ENCODE measurements around the gene MRNIP. TPM values are rescaled to one million over a fixed set of nuclear protein-coding genes. Genes with fewer than 3 reads are reported as not detected.
A peak's percentile ranks its signal among the peaks of the same experiment; 100 is the strongest.

The MRNIP gene
- total and polyA plus RNA-seq, 7 experiments from 2014 or later, result 19.4 to 133 (median 40.2) TPM

GRCh38 chr5:179827680-179828079, 30.9 kb downstream of the MRNIP start:
- Mint-ChIP-seq H3K36me3 (peaks cover 7 to 50% (median 25%) of the 10 kb centered on the region in 5 donors), H3K27ac (peak overlapping the region in 7 of 9 donors; percentile 38 to 82 (median 67)), H3K4me3 (no peak overlapping the region), H3K27me3 (no peaks in the 10 kb centered on the region), H3K4me1 (peaks cover 11 to 41% (median 26%) of the 10 kb centered on the region in 7 donors), H3K9me3 (peaks cover 0 to 2% (median 0%) of the 10 kb centered on the region in 11 donors)
- no peaks in the 10 kb centered on the region for H3K27me3 ChIP-seq (ENCODE audit: control insufficient read depth in 2 of 2, insufficient read depth in 2 of 2, low read length in 2 of 2)
- peaks cover 4 to 7% of the 10 kb centered on the region in 2 donors for H3K4me1 ChIP-seq (ENCODE audit: control insufficient read depth in 2 of 2, insufficient read depth in 2 of 2, low read length in 2 of 2)
- H3K36me3 ChIP-seq (ENCODE audit: control insufficient read depth in 2 of 3, insufficient read depth in 3 of 3, low read length in 3 of 3), result peaks cover 21 to 87% (median 23%) of the 10 kb centered on the region in 3 experiments
- intact Hi-C loops (cut with micrococcal nuclease), result loop anchor here in 1 of 2 donors (10.0 kb wide), 1 partner anchor 273 kb away; the partner anchor contains the start of gene RUFY1
- CTCF ChIA-PET, result interaction anchor here (1.1 kb wide), 1 partner anchor 26 kb away, joined by 5 read pairs; no protein-coding TSS in a partner anchor
- peak; percentile 79 for ATAC-seq
- no peak overlapping the region for H3K4me3 ChIP-seq (ENCODE audit: low read length)
- POLR2A ChIA-PET, result interaction anchor here (0.6 to 1.6 kb wide), 2 partner anchors 9 to 150 kb away, joined by 3 to 6 read pairs; no protein-coding TSS in a partner anchor
- no peak overlapping the region for H3K27ac ChIP-seq (ENCODE audit: low read depth, low read length)
- no peak for DNase-seq
- H3K9me3 ChIP-seq (ENCODE audit: control insufficient read depth in 2 of 3, low read length in 3 of 3), result no peaks in the 10 kb centered on the region

GRCh38 chr5:179825655-179826182, 32.9 kb downstream of the MRNIP start:
- peak overlapping the region in 2 of 9 donors; percentile 38 to 64 for H3K27ac Mint-ChIP-seq
- H3K9me3 Mint-ChIP-seq, result peaks cover 0 to 3% (median 0%) of the 10 kb centered on the region in 11 donors
- H3K4me1 ChIP-seq (ENCODE audit: control insufficient read depth in 2 of 2, insufficient read depth in 2 of 2, low read length in 2 of 2), result peaks cover 13 to 17% of the 10 kb centered on the region in 2 donors
- no peaks in the 10 kb centered on the region for H3K27me3 Mint-ChIP-seq
- CTCF ChIA-PET, result no interaction called here
- intact Hi-C loops (cut with micrococcal nuclease), result loop anchor here in 1 of 2 donors (10.0 kb wide), 1 partner anchor 271 kb away; the partner anchor contains the start of gene RUFY1
- H3K36me3 Mint-ChIP-seq, result peaks cover 3 to 35% (median 18%) of the 10 kb centered on the region in 5 donors
- no peaks in the 10 kb centered on the region for H3K27me3 ChIP-seq (ENCODE audit: control insufficient read depth in 2 of 2, insufficient read depth in 2 of 2, low read length in 2 of 2)
- peaks cover 20 to 52% (median 35%) of the 10 kb centered on the region in 7 donors for H3K4me1 Mint-ChIP-seq
- no peaks in the 10 kb centered on the region for H3K9me3 ChIP-seq (ENCODE audit: control insufficient read depth in 2 of 3, low read length in 3 of 3)
- POLR2A ChIA-PET, result interaction anchor here (0.7 to 1.0 kb wide), 3 partner anchors 21 to 1702 kb away, joined by 3 read pairs; partner anchors contain the start of gene HNRNPH1
- H3K4me3 Mint-ChIP-seq, result no peak overlapping the region
- H3K36me3 ChIP-seq (ENCODE audit: control insufficient read depth in 2 of 3, insufficient read depth in 3 of 3, low read length in 3 of 3), result peaks cover 13 to 76% (median 20%) of the 10 kb centered on the region in 3 experiments
- H3K27ac ChIP-seq (ENCODE audit: low read depth, low read length), result no peak overlapping the region
- H3K4me3 ChIP-seq (ENCODE audit: low read length), result no peak overlapping the region
- no peak for DNase-seq
- no peak for ATAC-seq

- Mint-ChIP-seq H3K36me3 (peaks cover 3 to 30% (median 14%) of the 10 kb centered on the region in 5 donors), H3K9me3 (peaks cover 0 to 3% (median 0%) of the 10 kb centered on the region in 11 donors), H3K27ac (peak overlapping the region in 4 of 9 donors; percentile 7 to 26 (median 12)), H3K4me1 (peaks cover 26 to 58% (median 43%) of the 10 kb centered on the region in 7 donors), H3K27me3 (no peaks in the 10 kb centered on the region), H3K4me3 (no peak overlapping the region)
- ChIA-PET CTCF (no interaction called here), POLR2A (interaction anchor here (0.5 kb wide), 1 partner anchor 99 kb away, joined by 4 read pairs; no protein-coding TSS in a partner anchor)
- intact Hi-C loops (cut with micrococcal nuclease), result loop anchor here (5.0 to 10.0 kb wide), 3 partner anchors 83 to 270 kb away; partner anchors contain the start of genes RUFY1 (in 1 of the 2) and TBC1D9B (in 1 of the 2)
- ATAC-seq, result no peak
- Histone ChIP-seq H3K36me3 (ENCODE audit: control insufficient read depth in 2 of 3, insufficient read depth in 3 of 3, low read length in 3 of 3) (peaks cover 10 to 66% (median 20%) of the 10 kb centered on the region in 3 experiments), H3K4me1 (ENCODE audit: control insufficient read depth in 2 of 2, insufficient read depth in 2 of 2, low read length in 2 of 2) (peaks cover 21 to 25% of the 10 kb centered on the region in 2 donors), H3K27ac (ENCODE audit: low read depth, low read length) (no peak overlapping the region), H3K4me3 (ENCODE audit: low read length) (no peak overlapping the region), H3K9me3 (ENCODE audit: control insufficient read depth in 2 of 3, low read length in 3 of 3) (no peaks in the 10 kb centered on the region), H3K27me3 (ENCODE audit: control insufficient read depth in 2 of 2, insufficient read depth in 2 of 2, low read length in 2 of 2) (no peaks in the 10 kb centered on the region)
- no peak for DNase-seq
These were observed 33.9 kb downstream of the MRNIP start for GRCh38 chr5:179824745-179825112.

GRCh38 chr5:179823937-179824744, 34.5 kb downstream of the MRNIP start:
- intact Hi-C loops (cut with micrococcal nuclease), result loop anchor here (5.0 to 10.0 kb wide), 3 partner anchors 83 to 269 kb away; partner anchors contain the start of genes RUFY1 (in 1 of the 2) and TBC1D9B (in 1 of the 2)
- ATAC-seq, result no peak
- H3K4me1 Mint-ChIP-seq, result peaks cover 24 to 58% (median 46%) of the 10 kb centered on the region in 7 donors
- Histone ChIP-seq H3K4me3 (ENCODE audit: low read length) (no peak overlapping the region), H3K4me1 (ENCODE audit: control insufficient read depth in 2 of 2, insufficient read depth in 2 of 2, low read length in 2 of 2) (peaks cover 27 to 31% of the 10 kb centered on the region in 2 donors), H3K9me3 (ENCODE audit: control insufficient read depth in 2 of 3, low read length in 3 of 3) (no peaks in the 10 kb centered on the region), H3K27me3 (ENCODE audit: control insufficient read depth in 2 of 2, insufficient read depth in 2 of 2, low read length in 2 of 2) (no peaks in the 10 kb centered on the region), H3K27ac (ENCODE audit: low read depth, low read length) (no peak overlapping the region), H3K36me3 (ENCODE audit: control insufficient read depth in 2 of 3, insufficient read depth in 3 of 3, low read length in 3 of 3) (peaks cover 8 to 62% (median 20%) of the 10 kb centered on the region in 3 experiments)
- H3K4me3 Mint-ChIP-seq, result peak overlapping the region in 1 of 10 donors; percentile 96
- H3K27ac Mint-ChIP-seq, result peak overlapping the region in 4 of 9 donors; percentile 7 to 26 (median 12)
- H3K36me3 Mint-ChIP-seq, result peaks cover 3 to 27% (median 9%) of the 10 kb centered on the region in 5 donors
- ChIA-PET CTCF (no interaction called here), POLR2A (interaction anchor here (0.5 to 10.0 kb wide), 4 partner anchors 8 to 99 kb away, joined by 3 to 136 read pairs (median 4); partner anchors contain the start of gene MGAT4B)
- DNase-seq, result no peak
- peaks cover 0 to 3% (median 0%) of the 10 kb centered on the region in 11 donors for H3K9me3 Mint-ChIP-seq
- no peaks in the 10 kb centered on the region for H3K27me3 Mint-ChIP-seq

GRCh38 chr5:179822444-179822990, 36.1 kb downstream of the MRNIP start:
- intact Hi-C loops (cut with micrococcal nuclease), result loop anchor here (5.0 to 10.0 kb wide), 3 partner anchors 85 to 268 kb away; partner anchors contain the start of genes RUFY1 (in 1 of the 2) and TBC1D9B (in 1 of the 2)
- Histone ChIP-seq H3K4me1 (ENCODE audit: control insufficient read depth in 2 of 2, insufficient read depth in 2 of 2, low read length in 2 of 2) (peaks cover 31 to 36% of the 10 kb centered on the region in 2 donors), H3K27ac (ENCODE audit: low read depth, low read length) (peak overlapping the region; percentile 96), H3K9me3 (ENCODE audit: control insufficient read depth in 2 of 3, low read length in 3 of 3) (no peaks in the 10 kb centered on the region), H3K36me3 (ENCODE audit: control insufficient read depth in 2 of 3, insufficient read depth in 3 of 3, low read length in 3 of 3) (peaks cover 8 to 51% (median 20%) of the 10 kb centered on the region in 3 experiments), H3K4me3 (ENCODE audit: low read length) (peak overlapping the region; percentile 87), H3K27me3 (ENCODE audit: control insufficient read depth in 2 of 2, insufficient read depth in 2 of 2, low read length in 2 of 2) (no peaks in the 10 kb centered on the region)
- ChIA-PET POLR2A (interaction anchor here (0.6 to 10.0 kb wide), 17 partner anchors 8 to 123 kb away, joined by 3 to 136 read pairs (median 3); partner anchors contain the start of genes MGAT4B and MRNIP), CTCF (no interaction called here)
- peak overlapping the region; percentile 88 to 98 (median 95) for H3K4me3 Mint-ChIP-seq
- DNase-seq (no peak), ATAC-seq (no peak)
- H3K9me3 Mint-ChIP-seq, result peaks cover 0 to 3% (median 0%) of the 10 kb centered on the region in 11 donors
- peaks cover 30 to 65% (median 45%) of the 10 kb centered on the region in 7 donors for H3K4me1 Mint-ChIP-seq
- peaks cover 3 to 18% (median 6%) of the 10 kb centered on the region in 5 donors for H3K36me3 Mint-ChIP-seq
- no peaks in the 10 kb centered on the region for H3K27me3 Mint-ChIP-seq
- H3K27ac Mint-ChIP-seq, result peak overlapping the region; percentile 79 to 97 (median 94)

Measured in naive thymus-derived CD4-positive, alpha-beta T cell (primary cell).